Thyroid gland (tissue), 4 donors: ENCODE measurements around the gene CHURC1.

Experiments used
- POLR2A ChIP-seq, 2 donors: fragments of 450-650 bp; IDR thresholded peaks; one replicate each; pipeline ENCODE4 v1.6.1; 2017; ENCODE audit warnings: antibody characterized with exemption in 2 of 2, mild to moderate bottlenecking in 2 of 2, moderate library complexity in 1 of 2
- TF ChIP-seq, protein P1 (sequence below), 6 experiments: fragments of 200-600 bp in 3 of 6; fragments of 450-650 bp in 3 of 6; sonication (generic) in 3 of 6; IDR thresholded peaks; one replicate each; pipeline ENCODE4 v1.5.1; 2016 to 2019; ENCODE audit warnings: antibody characterized with exemption in 6 of 6, mild to moderate bottlenecking in 2 of 6, inconsistent platforms in 1 of 6, moderate library complexity in 1 of 6

- TF ChIP-seq, protein P1, sequence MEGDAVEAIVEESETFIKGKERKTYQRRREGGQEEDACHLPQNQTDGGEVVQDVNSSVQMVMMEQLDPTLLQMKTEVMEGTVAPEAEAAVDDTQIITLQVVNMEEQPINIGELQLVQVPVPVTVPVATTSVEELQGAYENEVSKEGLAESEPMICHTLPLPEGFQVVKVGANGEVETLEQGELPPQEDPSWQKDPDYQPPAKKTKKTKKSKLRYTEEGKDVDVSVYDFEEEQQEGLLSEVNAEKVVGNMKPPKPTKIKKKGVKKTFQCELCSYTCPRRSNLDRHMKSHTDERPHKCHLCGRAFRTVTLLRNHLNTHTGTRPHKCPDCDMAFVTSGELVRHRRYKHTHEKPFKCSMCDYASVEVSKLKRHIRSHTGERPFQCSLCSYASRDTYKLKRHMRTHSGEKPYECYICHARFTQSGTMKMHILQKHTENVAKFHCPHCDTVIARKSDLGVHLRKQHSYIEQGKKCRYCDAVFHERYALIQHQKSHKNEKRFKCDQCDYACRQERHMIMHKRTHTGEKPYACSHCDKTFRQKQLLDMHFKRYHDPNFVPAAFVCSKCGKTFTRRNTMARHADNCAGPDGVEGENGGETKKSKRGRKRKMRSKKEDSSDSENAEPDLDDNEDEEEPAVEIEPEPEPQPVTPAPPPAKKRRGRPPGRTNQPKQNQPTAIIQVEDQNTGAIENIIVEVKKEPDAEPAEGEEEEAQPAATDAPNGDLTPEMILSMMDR (IDR thresholded peaks at IDR 0.05) = no peak
- TF ChIP-seq POLR2A (IDR thresholded peaks at IDR 0.05) = no peak
Observed at GRCh38 chr14:64871344-64871743, 42.9 kb upstream of the CHURC1 start.
